Measurements from ENCODE around the gene ABHD17A. TPM values are rescaled to one million over a fixed set of nuclear protein-coding genes. Genes with fewer than 3 reads are reported as not detected.

Gene ABHD17A
- total and polyA plus RNA-seq, 2 experiments from 2014 or later, result 145 to 198 TPM

GRCh38 chr19:1850809-1851653, 34.3 kb downstream of the ABHD17A start:
- Histone ChIP-seq H3K27ac (no peak overlapping the region), H3K36me3 (no peaks in the 10 kb centered on the region), H3K4me1 (ENCODE audit: low read depth) (peaks cover 32% of the 10 kb centered on the region), H3K9me3 (ENCODE audit: low read depth) (no peaks in the 10 kb centered on the region), H3K27me3 (no peaks in the 10 kb centered on the region), H3K4me3 (no peak overlapping the region)
- DNase-seq (ENCODE audit: low read depth in 1 of 2, low spot score in 1 of 2), result no peak
- TF ChIP-seq CTCF (IDR thresholded peaks at IDR 0.05; ENCODE audit: low read depth, low read length), result no peak

- H3K4me1 ChIP-seq (ENCODE audit: low read depth), result peaks cover 26% of the 10 kb centered on the region
- H3K27me3 ChIP-seq, result no peaks in the 10 kb centered on the region
- no peak for DNase-seq (ENCODE audit: low read depth in 1 of 2, low spot score in 1 of 2)
- H3K27ac ChIP-seq, result no peak overlapping the region
- H3K9me3 ChIP-seq (ENCODE audit: low read depth), result no peaks in the 10 kb centered on the region
- TF ChIP-seq CTCF (IDR thresholded peaks at IDR 0.05; ENCODE audit: low read depth, low read length), result no peak
- H3K4me3 ChIP-seq, result no peak overlapping the region
- H3K36me3 ChIP-seq, result no peaks in the 10 kb centered on the region
Observed at GRCh38 chr19:1849886-1850398, 35.4 kb downstream of the ABHD17A start.

GRCh38 chr19:1849132-1849474, 36.2 kb downstream of the ABHD17A start:
- no peaks in the 10 kb centered on the region for H3K27me3 ChIP-seq
- TF ChIP-seq CTCF (IDR thresholded peaks at IDR 0.05; ENCODE audit: low read depth, low read length), result no peak
- H3K27ac ChIP-seq, result no peak overlapping the region
- H3K9me3 ChIP-seq (ENCODE audit: low read depth), result no peaks in the 10 kb centered on the region
- DNase-seq (ENCODE audit: low read depth in 1 of 2, low spot score in 1 of 2), result no peak
- H3K36me3 ChIP-seq, result no peaks in the 10 kb centered on the region
- H3K4me1 ChIP-seq (ENCODE audit: low read depth), result peaks cover 17% of the 10 kb centered on the region
- no peak overlapping the region for H3K4me3 ChIP-seq

GRCh38 chr19:1848399-1849131, 36.7 kb downstream of the ABHD17A start, which contains the start of gene REXO1:
TSS of gene REXO1 (minus strand) at chr19:1848483. CDS start at chr19:1848358, 125 bp downstream.
- Histone ChIP-seq H3K27ac (peak within 1 kb of the TSS; percentile 100), H3K36me3 (no peaks in the 10 kb centered on the region), H3K27me3 (no peaks in the 10 kb centered on the region), H3K4me3 (peak within 1 kb of the TSS; percentile 99), H3K9me3 (ENCODE audit: low read depth) (no peaks in the 10 kb centered on the region), H3K4me1 (ENCODE audit: low read depth) (peaks cover 14% of the 10 kb centered on the region)
- TF ChIP-seq CTCF (IDR thresholded peaks at IDR 0.05; ENCODE audit: low read depth, low read length), result peak; percentile 93
- DNase-seq (ENCODE audit: low read depth in 1 of 2, low spot score in 1 of 2), result peak; percentile 95

- Histone ChIP-seq H3K27ac (peak overlapping the region; percentile 100), H3K4me3 (peak overlapping the region; percentile 99)
- peak; percentile 64 to 73 for DNase-seq (ENCODE audit: low read depth in 1 of 2, low spot score in 1 of 2)
Observed at GRCh38 chr19:1847684-1848398, 37.5 kb downstream of the ABHD17A start.

More at GRCh38 chr19:1847684-1848398, 37.5 kb downstream of the ABHD17A start:
- TF ChIP-seq CTCF (IDR thresholded peaks at IDR 0.05; ENCODE audit: low read depth, low read length), result no peak
- no peaks in the 10 kb centered on the region for H3K9me3 ChIP-seq (ENCODE audit: low read depth)
- H3K27me3 ChIP-seq, result no peaks in the 10 kb centered on the region
- peaks cover 12% of the 10 kb centered on the region for H3K4me1 ChIP-seq (ENCODE audit: low read depth)
- H3K36me3 ChIP-seq, result no peaks in the 10 kb centered on the region

Data from cardiac muscle cell (in vitro differentiated cells and primary cell).